HepG2 (cell line): ENCODE data around the gene SHC3.

Source experiments
- GABPA ChIP-seq, 2 experiments: IDR thresholded peaks; 2 replicates each; pipeline ENCODE4 v1.6.1; 2011 to 2016; ENCODE audit warnings: low read depth in 2 of 2, low read length in 1 of 2, missing biosample characterization in 1 of 2, missing genetic modification characterization in 1 of 2
- HBP1 ChIP-seq: IDR thresholded peaks from 2 replicates; pipeline ENCODE4 v1.6.1; 2016; ENCODE audit warnings: low read depth, control low read depth
- MAX ChIP-seq: IDR thresholded peaks from 2 replicates; pipeline ENCODE4 v1.6.1; 2012; ENCODE audit warnings: inconsistent platforms
- MBNL3 ChIP-seq: fragments of 250-450 bp; sonication (Bioruptor Pico); conservative IDR thresholded peaks from 2 replicates; pipeline ENCODE4 v1.8.0; 2022; ENCODE audit warnings: mild to moderate bottlenecking, inconsistent platforms
- POLR2AphosphoS2 ChIP-seq: IDR thresholded peaks from 2 replicates; pipeline ENCODE4 v1.6.1; 2011; ENCODE audit warnings: low read depth, low read length, improper control_type of control experiment
- SATB2 ChIP-seq: sonication (generic); formaldehyde crosslinking; IDR thresholded peaks from 2 replicates; pipeline ENCODE4 v1.5.0; 2020; ENCODE audit warnings: missing genetic modification reagents
- SMC3 ChIP-seq: IDR thresholded peaks from 2 replicates; pipeline ENCODE4 v1.6.1; 2011; ENCODE audit warnings: low read length, improper control_type of control experiment
- ZGPAT ChIP-seq: IDR thresholded peaks from 2 replicates; pipeline ENCODE4 v1.6.1; 2016; ENCODE audit warnings: mild to moderate bottlenecking
- ZNF207 ChIP-seq: fragments of 450-650 bp; IDR thresholded peaks from 2 replicates; pipeline ENCODE4 v1.6.1; 2016; ENCODE audit warnings: antibody characterized with exemption, borderline replicate concordance
- ZNF251 ChIP-seq: sonication (generic); formaldehyde crosslinking; IDR thresholded peaks from 2 replicates; pipeline ENCODE4 v1.9.0; 2021; ENCODE audit warnings: mild to moderate bottlenecking, missing genetic modification reagents
- ZNF382 ChIP-seq: sonication (generic); formaldehyde crosslinking; IDR thresholded peaks from 2 replicates; pipeline ENCODE4 v1.5.0; 2020; ENCODE audit warnings: missing genetic modification reagents, mild to moderate bottlenecking, borderline replicate concordance
- ZNF792 ChIP-seq: IDR thresholded peaks from 2 replicates; pipeline ENCODE4 v1.6.1; 2016

GRCh38 chr9:89025553-89025952 is 153.1 kb downstream of the SHC3 start:
- TF ChIP-seq MAX (no peak), ZNF251 (CRISPR knock-in tag) (no peak), SATB2 (no peak), MBNL3 (CRISPR knock-in tag) (no peak), POLR2AphosphoS2 (no peak), SMC3 (no peak), HBP1 (no peak), ZNF207 (no peak), GABPA (IDR thresholded peaks at IDR 0.05; ENCODE audit: low read depth, low read length) (no peak), GABPA (CRISPR knock-in tag; IDR thresholded peaks at IDR 0.05; ENCODE audit: low read depth) (no peak), ZNF382 (CRISPR knock-in tag) (no peak), ZNF792 (CRISPR knock-in tag) (no peak), ZGPAT (CRISPR knock-in tag) (no peak)
